ENCODE measurements around the gene PRKCG.

Gene PRKCG

DNA sequence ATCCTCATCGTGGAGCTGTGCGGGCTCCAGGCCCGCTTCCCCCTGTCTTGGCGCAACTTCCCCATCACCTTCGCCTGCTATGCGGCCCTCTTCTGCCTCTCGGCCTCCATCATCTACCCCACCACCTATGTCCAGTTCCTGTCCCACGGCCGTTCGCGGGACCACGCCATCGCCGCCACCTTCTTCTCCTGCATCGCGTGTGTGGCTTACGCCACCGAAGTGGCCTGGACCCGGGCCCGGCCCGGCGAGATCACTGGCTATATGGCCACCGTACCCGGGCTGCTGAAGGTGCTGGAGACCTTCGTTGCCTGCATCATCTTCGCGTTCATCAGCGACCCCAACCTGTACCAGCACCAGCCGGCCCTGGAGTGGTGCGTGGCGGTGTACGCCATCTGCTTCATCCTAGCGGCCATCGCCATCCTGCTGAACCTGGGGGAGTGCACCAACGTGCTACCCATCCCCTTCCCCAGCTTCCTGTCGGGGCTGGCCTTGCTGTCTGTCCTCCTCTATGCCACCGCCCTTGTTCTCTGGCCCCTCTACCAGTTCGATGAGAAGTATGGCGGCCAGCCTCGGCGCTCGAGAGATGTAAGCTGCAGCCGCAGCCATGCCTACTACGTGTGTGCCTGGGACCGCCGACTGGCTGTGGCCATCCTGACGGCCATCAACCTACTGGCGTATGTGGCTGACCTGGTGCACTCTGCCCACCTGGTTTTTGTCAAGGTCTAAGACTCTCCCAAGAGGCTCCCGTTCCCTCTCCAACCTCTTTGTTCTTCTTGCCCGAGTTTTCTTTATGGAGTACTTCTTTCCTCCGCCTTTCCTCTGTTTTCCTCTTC lies 8.0 kb upstream of the PRKCG start:
- DNase-seq: no peak

- no peak for DNase-seq
These were observed 7.4 kb upstream of the PRKCG start for GRCh38 chr19:53874606-53874990.

GRCh38 chr19:53875602-53876325 lies 6.2 kb upstream of the PRKCG start:
- no peak for DNase-seq

DNA sequence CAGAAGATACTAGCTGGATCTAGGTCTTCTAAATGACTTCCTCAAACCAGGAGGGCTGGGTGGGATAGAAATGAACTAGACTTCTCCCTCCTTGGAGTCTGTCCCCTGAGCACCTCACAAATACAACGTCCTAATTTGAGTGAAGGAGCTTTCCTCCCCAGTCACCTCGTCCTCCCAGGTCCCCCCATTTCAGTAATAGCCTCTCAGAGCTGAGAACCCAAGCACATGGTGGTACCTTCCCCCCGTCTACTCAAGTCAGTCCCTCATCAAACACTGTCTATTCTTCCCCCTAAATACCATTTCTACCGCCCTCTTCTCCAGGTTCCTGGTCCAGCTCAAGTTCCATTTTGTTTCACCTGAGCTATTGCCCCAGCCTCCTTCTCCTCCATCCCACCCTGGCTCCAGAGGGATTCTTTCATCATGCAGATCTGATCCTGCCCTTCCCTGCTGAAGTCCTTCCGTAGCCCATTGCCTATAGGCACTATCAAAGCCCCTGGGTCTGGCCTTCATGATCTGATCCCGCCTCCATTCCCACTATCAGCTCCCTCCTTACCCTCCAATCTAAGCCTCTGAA lies 5.3 kb upstream of the PRKCG start:
- no peak for DNase-seq

DNA sequence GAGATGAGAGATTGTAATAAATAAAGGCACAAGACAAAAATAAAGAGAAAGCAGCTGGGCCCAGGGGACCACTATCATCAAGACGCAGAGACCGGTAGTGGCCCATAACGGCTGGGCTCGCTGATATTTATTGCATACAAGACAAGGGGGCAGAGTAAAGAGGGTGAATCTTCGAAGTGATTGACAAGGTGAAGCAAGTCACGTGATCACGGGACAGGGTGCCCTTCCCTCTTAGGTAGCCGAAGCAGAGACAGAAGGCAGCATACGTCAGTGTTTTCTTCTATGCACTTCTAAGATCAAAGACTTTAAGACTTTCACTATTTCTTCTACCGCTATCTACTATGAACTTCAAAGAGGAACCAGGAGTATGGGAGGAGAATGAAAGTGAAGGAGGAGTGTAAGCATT lies 4.6 kb upstream of the PRKCG start:
- DNase-seq: no peak

DNA sequence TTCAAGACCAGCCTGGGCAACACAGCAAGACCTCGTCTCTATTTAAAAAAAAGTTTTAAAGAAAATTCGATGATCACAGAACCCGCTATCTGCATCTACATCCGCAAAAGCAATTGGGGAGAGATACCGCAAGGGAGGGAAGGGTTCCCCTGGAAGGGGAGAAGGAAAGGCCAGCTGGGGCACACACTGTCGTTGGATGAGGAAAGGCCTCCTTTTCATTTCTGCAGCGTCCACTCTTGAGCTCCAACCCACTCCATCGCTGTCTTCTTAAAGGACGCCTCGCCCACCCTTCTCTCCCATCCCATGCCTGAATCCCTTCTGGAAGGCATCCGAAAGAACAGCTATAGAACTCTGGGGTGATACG lies 3.2 kb upstream of the PRKCG start:
- no peak for DNase-seq

DNA sequence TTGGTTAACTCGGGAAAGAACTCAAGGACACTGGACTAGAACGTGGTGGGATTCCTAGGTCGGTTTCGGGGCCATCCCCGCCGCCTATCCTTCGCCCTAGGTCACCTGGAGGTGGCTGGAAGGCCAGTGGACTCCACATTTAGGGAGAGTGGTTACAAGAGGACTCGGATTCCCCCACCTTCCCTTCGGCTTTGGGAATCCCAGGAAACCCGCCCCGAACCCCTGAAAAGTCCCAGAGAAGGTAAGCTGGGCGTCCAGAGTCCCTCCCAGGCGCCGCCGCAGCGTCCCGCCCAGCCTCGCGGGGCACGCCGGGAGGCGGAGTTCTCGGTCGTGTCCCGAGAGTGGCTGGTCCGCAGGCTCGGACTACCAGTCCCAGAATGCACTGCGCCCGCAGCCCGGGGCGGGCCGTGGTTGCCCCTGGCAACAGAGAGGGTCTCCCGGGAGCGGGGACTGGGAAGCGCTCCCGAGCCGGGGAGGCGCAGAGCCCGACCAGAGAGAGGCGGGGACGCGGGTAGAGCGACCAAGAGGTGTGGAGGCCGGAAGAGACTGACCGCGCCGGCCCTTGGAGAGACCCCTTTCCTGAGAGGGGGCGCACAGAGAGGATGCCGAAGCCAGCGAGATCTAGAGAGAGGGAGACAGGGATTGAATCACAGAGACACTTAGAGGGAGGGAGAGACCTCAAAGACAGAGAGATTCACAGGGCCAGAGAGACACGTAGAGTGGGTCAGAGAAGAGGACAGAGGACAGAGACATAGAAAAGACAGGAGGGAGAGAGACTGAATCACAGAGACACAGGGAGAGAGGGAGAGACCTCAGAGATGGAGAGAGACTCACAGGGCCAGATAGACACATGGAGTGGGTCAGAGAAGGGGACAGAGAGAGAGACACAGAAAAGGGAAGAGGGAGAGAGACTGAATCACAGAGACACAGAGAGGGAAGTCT lies 2.6 kb upstream of the PRKCG start:
- DNase-seq: no peak

DNA sequence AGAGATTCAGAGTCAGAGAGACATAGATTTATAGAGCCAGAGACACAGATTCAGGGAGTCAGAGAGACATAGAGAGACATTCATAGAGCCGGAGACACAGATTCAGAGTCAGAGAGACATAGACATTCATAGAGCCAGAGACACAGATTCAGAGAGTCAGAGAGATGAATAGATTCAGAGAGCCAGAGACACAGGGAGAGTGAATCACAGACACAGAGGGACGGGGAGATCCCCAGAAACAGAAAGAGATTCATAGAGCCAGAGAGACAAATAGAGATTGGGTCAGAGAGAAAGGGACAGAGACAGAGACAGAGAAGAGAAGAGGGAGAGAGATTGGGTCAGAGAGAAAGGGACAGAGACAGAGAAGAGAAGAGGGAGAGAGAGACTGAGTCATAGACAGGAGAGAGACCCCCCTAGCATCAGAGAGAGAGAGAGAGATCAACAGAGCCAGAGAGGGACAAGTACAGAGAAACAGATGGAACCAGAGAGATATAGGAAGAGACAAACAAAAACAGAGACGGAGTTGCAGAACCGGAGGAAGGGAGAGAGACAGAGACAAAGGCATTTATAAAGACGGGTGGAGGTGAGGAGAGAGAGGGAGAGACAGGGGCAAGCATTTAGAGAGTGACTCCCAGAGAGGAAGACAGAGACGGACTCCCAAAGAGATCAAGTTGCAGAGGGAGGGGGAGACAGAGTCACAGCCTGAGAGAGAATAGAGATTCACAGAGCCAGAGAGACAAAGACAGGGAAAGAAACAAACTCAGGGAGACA lies 1.1 kb upstream of the PRKCG start:
- no peak for DNase-seq

DNA sequence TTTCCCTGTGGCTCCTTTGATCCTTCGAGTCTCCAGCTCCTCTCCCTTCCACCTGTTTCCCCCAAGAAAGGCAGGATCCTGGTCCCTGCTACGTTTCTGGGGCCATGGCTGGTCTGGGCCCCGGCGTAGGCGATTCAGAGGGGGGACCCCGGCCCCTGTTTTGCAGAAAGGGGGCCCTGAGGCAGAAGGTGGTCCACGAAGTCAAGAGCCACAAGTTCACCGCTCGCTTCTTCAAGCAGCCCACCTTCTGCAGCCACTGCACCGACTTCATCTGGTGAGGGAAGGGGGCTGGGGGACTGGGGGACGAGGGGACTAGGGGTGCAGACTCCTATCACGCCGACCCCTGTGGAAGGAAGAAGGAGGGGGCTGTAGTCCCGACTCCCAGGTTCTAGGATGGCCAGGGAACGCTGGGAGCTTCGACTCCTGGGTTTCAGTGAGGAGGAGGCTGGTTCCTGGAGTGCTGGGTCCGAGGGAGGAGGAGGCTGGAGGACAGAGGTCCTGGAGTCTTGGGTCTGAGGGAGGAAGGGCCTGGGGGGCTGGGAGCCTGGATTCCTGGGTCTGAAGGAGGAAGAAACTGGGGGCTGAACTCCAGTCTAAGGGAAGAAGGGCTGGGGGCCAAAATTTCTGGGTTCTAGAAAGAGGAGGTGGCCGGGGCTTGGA lies 524 bp downstream of the PRKCG start:
- no peak for DNase-seq

- DNase-seq: no peak
These were observed 1.2 kb downstream of the PRKCG start for GRCh38 chr19:53883231-53883661.

DNA sequence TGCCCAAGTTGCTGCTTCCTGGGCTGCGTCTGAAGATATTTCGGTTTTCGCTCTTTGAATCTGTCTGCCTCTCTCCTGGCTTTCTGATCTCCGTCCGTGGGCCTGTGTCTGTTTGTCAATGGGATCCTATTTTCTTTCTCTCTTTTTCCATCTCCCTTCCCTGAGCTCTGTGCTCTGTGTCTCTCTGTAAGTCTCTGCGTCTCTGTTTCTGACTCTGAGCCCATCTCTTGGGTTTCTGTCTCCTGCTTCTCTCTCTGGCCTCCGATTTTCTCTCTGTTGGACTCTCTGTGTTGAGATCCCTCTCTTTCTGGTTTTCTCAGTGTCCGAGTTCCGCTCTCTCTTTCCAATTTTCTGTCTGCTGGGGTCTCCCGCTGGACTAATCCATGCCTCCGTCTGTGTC lies 1.7 kb downstream of the PRKCG start:
- no peak for DNase-seq

DNA sequence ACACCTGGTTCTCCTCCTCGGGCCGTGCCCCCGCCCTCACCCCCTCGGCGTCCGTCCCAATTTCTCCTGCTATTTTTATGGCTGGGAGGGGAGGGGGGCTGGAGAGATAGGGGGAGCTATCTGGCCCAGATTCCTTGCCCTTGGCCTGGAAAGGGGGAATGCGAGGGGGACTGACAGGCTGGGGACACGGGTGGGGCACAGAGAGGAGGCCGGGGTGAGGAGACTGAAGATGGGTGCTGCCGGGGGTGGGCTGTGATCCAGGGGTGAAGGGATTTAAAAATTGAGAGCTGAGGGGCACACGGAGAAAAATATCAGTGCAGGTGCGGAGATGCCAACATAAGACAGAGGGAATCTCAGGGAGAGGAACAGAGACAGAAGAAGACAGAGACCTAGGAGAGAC lies 2.3 kb downstream of the PRKCG start:
- no peak for DNase-seq

- no peak for DNase-seq
These were observed 3.0 kb downstream of the PRKCG start for GRCh38 chr19:53885036-53885435.

DNA sequence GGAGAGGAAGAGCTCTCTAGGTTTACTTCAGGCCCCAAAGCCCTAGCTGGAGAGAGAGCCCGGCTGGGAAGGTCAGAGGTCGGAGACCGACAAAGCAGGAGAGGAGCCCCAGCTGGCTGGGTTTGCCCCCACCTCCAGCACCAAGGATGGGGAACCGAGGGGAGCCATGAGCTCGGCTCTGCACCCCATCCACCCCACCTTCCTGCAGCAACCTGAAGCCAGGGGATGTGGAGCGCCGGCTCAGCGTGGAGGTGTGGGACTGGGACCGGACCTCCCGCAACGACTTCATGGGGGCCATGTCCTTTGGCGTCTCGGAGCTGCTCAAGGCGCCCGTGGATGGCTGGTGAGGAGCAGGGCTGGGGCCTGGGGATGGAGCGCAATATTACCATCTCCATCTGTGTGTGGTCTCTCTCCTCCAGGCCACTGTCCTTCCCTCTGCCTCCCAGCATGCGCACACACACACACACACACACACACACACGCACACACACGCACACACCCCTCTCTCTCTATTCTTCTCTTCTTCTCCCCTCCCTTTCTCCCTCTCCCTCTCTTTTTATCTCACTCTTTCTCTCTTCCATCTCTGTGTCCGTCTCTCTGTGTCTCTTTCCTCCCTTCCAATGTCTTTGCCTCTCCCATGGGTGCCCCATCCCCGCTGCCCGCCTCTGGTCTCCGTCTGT lies 10.4 kb downstream of the PRKCG start:
- DNase-seq: no peak

DNA sequence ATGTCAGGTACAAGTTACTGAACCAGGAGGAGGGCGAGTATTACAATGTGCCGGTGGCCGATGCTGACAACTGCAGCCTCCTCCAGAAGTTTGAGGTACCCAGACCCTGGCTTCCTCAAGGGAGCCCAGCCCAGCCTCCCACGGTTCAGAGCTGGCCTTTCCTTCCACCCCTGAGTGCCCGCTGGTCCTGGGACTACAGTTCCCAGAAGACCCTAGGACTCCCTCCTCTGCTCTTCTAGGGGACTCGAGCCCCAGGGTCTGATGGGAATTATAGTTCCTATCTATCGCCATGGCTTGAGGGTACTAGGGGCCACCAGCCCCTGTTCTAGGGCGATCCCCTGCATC lies 11.0 kb downstream of the PRKCG start:
- DNase-seq: no peak

DNA sequence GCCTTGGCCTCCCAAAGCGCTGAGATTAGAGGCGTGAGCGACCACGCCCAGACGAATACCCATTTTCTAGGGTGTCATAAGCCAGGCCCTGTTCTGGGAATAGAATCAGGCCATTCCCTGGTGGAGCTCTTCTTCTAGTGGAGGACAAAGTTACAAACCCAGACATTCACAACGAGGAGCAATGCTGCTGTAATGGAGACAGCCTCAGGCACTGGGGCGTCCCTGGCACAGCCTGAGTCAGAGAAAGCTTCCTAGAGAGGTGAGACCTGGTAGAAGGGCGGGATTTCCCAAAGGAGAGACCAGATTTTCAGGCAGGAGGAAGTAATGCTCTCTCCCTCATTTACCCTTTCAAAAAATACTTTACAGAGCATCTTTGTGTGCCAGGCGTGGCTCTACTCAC lies 12.7 kb downstream of the PRKCG start:
- no peak for DNase-seq

GRCh38 chr19:53896682-53897081 lies 14.7 kb downstream of the PRKCG start:
- no peak for DNase-seq

DNA sequence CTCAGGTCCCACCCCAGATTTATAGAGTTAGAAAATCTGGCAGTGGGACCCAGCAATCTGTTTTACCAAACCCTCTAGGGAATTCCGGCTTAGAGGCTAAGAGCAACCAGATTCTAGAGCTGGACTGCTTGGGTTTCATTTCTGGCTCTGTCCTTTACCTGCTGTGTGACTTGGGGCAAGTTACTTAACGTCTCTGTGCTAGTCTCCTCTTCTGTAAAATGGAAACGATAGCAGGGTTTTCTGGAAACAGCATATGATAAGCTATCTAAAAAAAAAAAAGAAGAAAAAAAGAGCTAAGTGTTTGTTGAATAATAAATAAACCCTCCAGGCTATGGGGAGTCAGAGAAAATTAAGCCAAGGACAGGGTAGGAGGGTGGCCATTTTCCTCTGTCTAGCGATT lies 15.5 kb downstream of the PRKCG start:
- no peak for DNase-seq

DNA sequence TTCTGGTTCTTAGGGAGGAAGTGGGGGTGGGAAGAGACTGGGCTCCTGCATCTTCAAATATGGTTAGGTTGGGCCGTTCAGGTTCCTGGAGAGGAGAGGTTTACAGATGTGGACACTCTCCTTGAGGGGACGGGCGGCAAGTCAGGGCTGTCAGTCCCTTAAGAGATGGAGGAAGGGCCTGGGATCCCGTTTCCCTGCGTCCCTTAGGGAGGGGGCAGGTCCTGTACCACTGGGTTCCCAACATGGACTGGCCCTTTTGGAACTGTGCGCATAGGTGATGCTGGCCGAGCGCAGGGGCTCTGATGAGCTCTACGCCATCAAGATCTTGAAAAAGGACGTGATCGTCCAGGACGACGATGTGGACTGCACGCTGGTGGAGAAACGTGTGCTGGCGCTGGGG lies 16.2 kb downstream of the PRKCG start:
- DNase-seq: no peak

GRCh38 chr19:53898636-53899341 lies 16.8 kb downstream of the PRKCG start:
- no peak for DNase-seq

Data from NCI-H774 (cell line).